ENCODE measurements around the gene KRT6B.

KRT6B gene

DNA sequence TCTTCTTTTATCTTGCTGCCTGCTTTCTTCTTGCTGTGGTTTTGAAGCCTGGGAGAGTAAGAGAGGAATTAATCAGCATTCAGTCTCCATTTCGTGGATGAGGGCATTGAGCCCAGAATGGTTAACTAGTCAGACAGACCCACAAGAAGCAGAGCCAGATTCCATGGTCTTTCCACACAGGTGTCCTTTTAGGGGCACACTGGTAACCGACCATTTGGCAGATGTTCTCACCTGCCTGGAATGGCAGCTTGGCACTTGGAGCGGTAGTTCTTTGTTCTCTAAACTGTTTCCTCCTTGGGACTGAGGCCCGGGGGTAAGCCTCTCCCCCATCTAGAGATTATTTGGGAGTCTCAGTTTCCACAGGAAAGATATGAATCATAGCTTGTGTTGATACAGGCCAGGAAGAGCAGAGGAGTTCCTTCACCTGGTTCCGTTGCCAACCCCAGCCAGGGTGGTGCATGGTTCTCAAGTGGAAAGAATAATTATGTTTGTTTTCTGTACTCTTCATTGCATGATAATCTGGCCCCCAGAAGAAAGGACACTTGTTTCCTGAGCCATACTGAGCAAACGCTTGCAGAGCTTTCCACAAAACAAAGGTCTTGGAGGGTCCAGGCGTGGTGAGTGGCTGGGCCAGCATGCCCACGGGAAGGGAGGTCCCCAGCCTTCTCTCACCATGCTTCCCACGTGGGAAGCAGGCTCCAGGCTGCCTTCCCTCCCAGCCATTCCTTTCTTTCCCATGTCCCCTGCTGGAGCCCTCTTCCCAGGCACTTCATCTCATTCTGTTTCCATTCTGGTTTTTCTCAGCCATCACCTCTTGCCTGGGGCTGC lies 15.7 kb downstream of the KRT6B start:
- DNase-seq (ENCODE audit: low read depth): peak; percentile 96

DNA sequence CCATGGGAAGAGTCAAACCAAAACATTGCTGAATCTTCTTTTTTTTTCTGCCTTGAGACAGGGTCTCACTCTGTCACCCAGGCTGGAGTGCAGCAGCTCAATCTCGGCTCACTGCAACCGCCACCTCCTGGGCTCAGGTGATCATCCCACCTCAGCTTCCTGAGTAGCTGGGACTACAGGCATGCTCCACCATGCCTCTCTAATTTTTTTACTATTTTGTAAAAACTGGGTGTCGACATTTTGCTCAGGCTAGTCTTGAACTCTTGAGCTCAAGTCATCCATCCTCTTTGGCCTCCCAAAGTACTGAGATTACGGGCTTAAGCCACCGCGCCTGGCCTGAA lies 16.3 kb downstream of the KRT6B start:
- DNase-seq (ENCODE audit: low read depth): no peak

DNA sequence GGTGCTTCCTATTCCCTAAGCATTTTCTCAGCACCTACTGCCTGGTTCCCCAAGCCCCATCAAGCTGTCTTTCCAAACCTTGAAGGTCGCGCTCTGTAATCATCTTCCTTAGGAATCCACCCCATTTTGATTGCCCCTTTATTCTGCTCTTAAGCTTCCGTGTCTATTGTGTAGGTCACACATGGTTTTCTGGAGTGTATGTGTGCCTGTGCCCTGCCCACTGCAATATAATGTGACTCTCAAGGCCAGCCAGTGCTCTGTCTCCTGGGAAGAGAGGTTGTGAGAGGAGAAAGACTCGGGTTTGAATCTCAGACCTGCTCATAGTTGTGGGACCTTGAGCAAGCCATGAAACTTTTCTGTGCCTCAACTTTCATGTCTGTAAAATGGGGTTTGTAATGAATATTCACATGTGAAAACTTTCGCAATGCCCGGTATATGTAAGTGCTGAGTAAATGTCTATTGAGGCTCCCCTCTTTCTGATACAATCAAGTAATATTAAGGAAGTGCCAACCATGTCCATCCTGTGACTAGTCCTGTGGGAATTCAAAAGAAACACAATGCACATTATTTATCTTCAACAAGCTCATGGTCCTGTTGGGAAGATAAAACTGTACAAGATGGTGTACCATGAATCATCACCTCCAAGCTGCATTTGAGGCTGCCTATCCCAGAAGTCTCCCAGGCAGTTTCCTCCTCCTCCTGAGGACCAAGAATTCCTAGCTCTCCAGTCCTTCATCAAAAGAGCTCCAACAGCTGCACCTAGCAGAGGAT lies 17.0 kb downstream of the KRT6B start:
- DNase-seq (ENCODE audit: low read depth): peak; percentile 86

DNA sequence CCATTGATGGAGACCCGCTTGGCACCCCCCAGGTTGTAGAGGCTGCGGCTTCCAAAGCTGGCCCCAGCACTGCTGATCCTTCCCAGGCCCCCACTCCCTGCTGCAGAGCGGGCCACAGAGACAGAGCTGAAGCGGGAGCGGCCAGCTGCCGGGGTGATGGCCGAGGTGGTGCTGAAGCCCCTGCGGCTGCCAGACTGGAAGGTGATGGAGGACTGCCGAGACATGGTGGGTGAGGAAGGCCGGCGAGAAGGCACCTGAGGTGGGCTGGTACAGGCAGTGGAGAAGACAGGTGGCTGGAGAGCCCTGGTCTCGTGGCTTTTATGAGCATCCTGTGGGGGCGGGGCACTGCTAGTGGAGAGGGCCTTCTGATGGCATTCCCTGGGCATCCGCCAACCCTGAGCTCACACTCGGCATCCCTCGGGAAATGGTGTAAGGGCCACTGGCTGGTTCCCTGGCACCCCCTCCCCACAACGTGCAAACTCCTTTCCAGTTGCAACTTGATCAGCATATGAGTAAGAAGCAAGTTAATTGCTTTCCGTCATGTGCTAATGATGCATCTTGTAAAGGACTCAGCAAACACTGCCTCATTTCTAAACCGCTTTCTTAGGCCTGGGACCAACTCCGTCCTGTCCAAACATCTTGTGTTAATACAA lies 17.7 kb downstream of the KRT6B start, which contains the start of gene KRT75:
Gene KRT75, minus strand, starts transcription at position 291 of the 653 bp plus-strand sequence. Its CDS starts 67 bp downstream, at position 224.
- no peak for DNase-seq (ENCODE audit: low read depth)

DNA sequence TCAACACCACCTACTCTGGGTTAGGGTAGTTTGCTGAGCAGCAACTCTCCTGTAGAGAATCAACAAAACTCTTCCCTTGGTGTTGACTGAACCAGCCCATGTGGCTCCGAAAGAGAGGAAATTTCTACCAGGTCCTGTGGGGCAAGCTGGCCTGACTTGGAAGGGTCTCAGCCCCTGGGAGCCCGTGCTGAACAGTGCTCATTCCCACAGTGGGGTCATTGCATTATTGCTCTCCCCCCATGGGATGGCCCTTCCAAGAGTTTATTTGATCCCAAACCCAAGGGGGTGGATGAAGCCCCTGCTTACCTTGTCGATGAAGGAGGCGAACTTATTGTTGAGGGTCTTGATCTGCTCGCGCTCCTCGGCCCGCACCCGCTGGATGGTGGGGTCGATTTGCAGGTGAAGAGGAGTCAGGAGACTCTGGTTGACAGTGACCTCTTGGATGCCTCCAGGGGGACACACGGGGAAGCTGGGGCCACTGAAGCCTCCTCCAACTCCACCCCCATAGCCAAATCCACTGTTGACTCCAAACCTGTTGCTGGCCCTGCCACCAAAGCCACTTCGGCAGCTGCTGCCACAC lies 18.4 kb downstream of the KRT6B start:
- DNase-seq (ENCODE audit: low read depth): no peak

DNA sequence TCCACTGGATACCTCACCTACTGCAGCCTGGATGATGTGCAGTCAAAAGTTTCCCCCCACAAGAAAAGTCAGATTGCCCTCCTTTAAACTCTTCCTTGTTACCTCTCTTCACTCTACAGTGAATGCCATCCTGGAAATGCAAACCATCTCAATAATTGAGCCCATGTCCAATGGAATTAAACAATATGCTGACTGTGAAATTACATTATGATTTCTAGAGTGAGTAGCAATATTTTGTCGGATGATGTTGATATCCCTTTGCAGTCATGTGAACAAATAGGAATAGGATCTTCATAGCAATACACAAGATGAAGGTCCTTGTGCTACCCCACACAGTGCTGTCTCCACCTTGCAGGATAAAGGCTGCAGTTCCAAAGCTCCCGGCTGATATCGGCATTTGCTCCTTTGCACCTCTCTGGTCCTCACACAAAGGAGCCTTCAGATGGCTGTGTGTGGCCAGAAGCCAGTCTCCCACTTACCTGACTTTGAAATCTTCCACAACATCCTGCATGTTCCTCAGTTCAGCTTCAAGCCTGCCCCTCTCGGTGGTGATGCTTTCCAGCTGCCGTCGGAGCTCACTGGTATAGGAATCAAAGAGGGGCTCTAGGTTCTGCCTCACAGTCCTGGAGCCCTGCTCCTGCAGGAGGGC lies 19.3 kb downstream of the KRT6B start:
- no peak for DNase-seq (ENCODE audit: low read depth)

DNA sequence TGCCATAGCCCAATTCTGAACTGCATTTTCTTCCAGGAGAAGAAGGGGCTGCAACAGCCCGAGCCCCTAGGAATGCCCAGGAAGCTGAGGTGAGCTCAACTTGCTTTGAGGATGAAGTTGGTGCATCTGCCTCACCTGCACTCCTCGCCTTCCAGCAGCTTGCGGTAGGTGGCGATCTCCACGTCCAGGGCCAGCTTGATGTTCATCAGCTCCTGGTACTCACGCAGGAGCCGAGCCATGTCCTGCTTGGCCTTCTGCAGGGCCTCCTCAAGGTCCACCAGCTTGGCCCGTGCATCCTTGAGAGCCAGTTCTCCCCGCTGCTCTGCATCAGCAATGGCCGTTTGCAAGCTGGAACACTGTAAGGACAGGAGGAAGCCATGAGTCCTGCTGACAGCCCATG lies 23.8 kb downstream of the KRT6B start:
- no peak for DNase-seq (ENCODE audit: low read depth)

DNA sequence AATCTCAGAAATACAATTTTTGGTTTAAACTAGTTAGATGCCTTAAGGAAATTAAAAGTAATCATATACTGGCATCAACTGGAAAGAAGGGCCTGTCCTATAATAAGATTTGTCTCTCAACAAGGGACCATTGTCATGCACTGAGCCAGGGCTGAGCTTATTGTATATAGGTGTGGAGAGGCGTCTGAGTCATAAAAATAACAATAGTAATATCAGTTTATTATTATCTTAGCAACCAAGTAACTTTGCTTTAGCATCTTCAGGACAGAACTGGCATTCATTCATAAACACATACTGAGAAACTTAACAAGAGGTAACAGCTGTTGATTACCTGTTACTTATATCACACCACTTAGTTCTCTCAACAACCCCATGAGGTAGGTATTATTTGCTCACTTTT lies 24.9 kb downstream of the KRT6B start:
- no peak for DNase-seq (ENCODE audit: low read depth)

DNA sequence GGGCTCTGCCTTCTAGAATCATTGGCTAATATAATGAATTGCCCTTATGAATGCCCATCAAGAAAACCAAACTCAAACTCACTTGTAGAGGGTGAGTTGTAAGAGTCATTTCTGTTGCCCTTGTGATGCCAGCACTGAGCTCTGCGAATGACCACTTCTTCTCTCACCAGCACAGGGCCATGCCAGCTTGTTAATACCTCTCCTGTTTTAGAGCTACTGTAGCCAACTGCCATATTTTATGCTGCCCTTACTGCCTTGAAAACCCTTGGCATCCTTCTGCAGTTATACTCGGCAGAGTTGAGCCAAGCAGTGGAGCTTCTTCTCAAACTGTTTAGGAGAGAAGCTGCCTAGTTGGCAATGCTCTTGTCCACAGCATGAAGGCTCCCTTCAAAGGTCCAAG lies 25.9 kb downstream of the KRT6B start:
- no peak for DNase-seq (ENCODE audit: low read depth)

DNA sequence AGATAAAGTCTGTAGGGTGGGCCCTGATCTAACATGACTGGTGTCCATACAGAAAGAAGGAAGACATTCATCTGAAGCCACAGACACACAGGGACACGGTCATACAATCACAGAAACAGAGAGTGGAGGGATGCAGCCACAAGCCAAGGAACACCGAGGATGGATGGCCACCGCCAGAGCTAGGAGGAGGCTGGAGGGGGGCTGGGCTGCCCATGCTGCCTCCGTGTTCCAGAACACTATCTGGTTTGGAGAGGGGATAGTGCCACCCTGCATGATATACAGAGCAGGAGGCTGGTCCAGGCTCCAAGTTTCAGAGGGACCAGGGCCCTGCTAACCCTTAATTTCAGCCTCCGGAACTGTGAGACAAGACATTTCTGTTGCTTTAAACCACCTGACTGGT lies 26.5 kb downstream of the KRT6B start:
- no peak for DNase-seq (ENCODE audit: low read depth)

DNA sequence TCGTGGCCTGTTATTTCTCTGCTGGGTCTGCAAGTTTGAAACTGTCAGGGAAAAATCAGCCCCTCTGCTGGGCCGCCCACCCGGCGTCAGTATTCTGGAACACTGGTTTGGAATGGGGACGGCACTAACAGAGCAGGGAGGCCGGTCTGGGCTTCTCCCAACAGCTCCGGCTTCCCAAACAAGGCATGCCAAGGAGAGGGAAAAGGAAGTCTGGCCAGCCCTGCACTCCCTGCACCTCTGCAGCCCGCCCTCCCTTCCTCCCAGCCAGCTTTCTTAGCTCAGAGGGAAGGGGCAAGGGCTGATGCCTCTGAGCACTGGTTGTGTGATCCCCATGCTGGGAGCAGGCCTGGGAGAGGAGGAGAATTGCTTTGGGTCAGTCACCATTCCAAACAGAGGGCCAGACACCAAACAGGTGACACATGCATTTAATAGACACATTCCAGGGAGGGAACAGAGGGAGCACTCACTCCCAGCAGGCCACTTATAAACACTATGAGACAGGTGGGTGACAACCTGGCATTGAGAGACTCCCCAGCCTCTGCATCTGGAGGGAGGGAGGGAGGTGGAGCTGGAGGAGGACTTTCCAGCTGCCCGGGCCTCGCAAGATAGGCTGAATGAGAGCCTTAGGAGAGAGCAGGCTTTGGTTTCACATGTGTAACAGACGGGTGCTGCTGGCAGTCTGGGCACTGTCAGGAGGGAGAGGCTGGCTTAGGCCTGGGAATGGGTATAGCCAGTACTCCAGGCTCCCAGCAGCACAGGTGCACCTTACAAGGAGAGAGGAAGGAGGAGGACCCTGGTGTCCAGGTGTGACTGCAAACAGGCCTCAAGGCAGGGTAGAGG lies 28.1 kb downstream of the KRT6B start:
- DNase-seq (ENCODE audit: low read depth): no peak

DNA sequence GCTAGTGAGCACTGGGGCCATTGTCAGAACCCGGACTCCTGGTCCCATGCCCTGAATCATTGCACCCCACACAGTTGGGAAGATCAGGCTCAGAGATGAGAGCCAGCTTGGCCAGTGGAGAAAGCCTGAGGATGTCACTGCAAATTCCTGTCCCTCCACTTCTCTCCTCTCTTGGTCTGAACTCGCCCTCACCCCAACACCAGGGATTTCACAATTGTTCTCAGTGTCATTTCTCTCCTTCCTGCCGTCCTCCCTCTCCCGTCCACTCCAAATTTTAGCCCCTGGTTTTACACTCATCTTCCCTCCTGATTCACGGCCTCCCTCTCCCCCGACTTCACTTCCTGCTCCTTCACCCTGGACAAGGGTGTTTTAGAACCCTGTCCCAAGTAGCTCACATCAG lies 28.9 kb downstream of the KRT6B start:
- no peak for DNase-seq (ENCODE audit: low read depth)

DNA sequence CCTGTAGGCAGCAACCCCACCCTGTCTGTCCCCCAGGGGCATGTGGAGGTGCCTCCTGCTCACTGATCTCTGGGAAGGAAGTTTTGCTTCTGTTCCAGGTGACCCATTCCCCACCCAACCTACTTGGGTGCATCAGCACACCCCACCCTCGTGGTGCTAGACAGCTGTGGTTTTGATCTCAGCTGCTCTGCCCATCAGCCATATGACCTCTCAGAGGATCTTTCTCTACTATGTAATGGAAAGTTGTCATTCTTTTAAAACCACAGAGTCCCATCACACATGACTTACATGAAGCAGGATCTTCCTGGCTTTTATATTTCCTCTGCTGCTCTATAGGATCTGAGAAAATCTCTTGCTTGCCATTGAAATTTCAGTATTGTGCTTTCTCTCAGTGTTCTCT lies 32.3 kb downstream of the KRT6B start:
- peak; percentile 34 for DNase-seq (ENCODE audit: low read depth)

DNA sequence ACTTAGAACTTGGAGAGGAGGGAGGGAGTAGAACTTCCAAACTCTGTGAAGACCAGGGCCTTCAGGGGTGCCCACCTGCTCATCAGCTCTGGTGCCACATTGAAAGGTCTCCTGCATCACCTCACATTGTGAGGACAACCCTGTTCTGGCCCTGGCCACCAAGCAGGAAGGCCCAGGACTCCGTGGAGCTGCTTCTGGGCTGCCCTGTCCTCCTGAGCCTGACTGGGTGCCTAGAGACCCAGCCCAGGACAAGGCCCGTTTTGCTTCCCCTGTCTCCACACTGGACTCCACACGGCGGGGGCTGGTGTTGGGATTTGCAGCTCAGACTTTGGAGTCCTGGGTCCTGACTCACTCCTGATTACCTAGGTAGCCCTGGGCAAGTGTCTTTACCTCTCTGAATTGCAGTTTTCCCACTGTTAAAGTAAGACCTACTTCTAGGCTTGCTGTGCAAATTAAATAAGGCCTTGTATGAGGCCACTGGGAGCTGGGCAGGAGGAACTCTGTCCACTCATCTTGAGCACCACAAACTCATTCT lies 33.3 kb downstream of the KRT6B start:
- no peak for DNase-seq (ENCODE audit: low read depth)

DNA sequence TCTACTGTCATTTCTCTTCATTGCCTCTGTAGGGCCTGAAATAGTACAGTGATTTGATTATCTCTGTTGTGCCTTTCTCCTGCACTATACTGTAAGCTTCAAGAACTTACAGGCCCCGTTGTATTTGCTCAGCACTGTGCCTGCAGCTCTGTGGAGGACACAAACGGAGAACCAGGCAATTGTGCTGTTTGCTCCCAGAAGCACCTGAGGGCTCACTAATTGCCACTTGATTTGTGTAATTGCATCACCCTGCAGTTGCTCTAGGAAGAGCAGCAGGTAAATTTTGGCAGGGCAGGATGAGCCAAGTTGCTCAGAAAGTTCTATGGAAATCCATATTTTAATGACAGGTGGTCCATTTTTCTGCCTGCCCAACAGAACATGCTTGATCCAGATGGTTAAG lies 34.2 kb downstream of the KRT6B start:
- DNase-seq (ENCODE audit: low read depth): no peak

DNA sequence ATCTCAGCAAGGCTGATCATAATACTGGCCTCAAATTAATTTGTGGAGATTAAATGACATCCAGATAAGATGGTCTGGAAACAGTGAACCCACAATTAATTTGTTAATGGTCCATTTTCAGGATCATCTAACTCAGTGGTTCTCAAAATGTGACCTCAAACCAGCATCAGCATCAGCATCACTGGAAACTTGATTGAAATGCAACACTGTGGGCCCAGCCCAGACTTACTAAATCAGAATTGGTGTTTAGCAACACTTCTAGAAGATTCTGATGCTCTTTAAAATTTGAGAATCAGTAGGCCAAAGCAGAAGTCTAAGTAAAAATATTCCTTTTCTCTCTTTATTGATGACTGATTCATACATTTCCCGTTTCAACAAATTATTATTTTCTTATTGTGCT lies 35.2 kb downstream of the KRT6B start:
- no peak for DNase-seq (ENCODE audit: low read depth)

DNA sequence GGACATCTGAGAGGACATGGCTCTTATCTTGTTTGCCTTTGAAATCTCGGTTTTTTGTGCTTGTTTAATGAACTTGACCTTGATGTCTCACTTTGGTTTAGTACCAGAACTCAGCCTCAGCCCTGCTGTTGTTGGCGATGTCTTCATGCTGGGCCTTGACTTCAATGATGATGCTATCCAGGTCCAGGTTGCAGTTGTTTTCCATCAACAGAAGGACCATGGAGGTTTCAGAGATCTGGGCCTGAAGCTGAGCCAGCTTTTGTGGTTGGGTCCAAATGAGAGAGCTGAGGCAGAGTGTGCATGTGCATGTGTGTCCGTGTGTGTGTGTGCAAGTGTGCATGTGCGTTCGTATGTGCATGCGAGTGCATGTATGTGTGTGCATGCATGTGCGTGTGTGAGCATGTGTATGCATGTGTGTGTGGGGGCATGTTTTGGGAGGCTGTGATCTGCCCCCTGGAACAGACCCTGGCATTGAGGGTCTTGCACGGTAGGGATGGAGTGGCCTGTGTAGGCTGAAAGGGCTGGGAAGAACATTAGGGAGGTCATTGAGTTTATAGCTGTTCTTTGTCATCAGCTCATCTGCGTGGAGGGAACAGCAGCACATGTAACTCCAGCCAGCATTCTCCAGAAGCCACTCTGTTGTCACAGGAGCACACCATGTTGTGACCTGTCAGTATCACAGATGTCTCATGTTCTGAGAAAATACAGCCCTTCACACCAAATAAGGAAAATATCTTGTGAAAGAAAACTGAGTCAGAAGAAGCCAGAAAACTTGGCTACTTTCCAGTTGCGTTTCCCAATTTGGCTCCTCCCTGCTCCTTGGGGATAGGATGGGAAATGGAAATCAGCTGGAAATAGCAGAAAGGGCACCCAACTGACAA lies 35.8 kb downstream of the KRT6B start:
- DNase-seq (ENCODE audit: low read depth): peak; percentile 93

DNA sequence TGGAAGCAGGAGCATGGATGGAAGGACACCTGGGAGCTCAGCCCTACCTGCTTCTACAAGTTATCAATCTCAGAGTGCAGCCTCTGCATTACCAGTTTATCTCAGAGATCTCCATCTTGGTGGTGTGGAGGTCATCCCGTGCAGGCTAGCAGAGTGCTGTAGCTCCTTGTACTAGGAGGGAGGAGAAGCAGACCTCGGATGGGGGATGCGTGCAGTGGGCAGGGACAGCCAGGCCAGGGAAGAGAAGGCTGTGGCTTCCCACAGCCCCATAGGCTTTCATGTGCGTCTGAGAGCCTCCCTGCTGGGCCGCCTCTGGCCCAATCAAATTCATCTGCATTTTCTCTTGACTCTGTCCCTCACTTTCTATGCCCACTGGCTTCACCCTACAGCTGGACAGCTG lies 37.0 kb downstream of the KRT6B start:
- DNase-seq (ENCODE audit: low read depth): no peak

DNA sequence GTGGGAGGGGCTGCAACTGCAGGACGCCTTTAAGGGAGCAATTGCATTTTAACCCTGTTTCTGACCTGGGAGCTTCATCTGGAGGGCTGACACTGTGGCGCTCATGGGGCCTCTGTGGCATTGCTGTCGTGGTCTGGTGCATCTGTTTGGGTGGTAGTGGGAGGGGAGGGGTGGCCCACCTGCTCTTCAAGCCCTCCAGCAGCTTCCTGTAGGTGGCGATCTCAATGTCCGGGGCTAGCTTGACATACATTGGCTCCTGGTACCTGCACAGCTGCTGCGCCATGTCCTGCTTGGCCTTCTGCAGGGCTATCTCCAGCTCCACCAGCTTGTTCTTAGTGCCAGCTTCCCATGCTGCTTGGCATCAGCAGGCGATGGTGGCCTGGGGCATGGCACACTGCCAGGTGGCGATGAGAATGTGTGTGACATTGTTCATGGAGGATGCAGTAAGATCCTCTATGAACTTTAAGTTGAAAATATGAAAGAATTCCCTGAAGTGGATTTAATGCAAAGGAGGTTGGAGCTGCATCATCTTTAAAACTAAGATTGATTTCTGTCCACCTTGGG lies 38.1 kb downstream of the KRT6B start:
- no peak for DNase-seq (ENCODE audit: low read depth)

DNA sequence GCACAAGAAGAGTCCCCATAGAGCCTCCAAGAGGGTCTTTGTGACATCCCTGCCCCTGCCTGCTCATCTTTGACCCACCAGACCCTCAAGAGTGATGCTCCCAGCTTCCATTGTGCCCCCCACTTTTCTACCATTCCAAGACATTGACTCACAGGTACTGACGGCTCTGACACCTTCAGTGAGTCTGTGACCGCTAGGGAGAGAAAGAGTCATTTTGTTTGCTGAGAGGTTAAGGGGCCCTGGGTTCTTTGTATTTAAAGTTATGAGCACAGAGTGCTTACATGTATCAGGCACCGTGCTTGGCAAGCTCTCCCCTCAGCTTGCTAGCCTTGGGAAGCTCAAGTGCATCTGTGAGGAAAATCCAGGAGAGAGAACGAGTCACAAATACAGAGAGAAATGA lies 38.7 kb downstream of the KRT6B start:
- DNase-seq (ENCODE audit: low read depth): no peak
